ENCODE results near the gene G3BP2.

Gene G3BP2

GRCh38 chr4:75686346-75686745 lies 13.1 kb upstream of the G3BP2 start:
- Histone ChIP-seq H3K4me1 (ENCODE audit: low read depth, poor library complexity, severe bottlenecking) (peaks cover 7% of the 10 kb centered on the region), H4K20me1 (ENCODE audit: insufficient read depth) (no peaks in the 10 kb centered on the region), H3K4me2 (no peak overlapping the region), H3K9ac (no peak overlapping the region), H3K4me3 (IDR thresholded peaks at IDR 0.05; ENCODE audit: insufficient read depth, low read depth, low read length) (no peak overlapping the region), H3K27ac (no peak overlapping the region), H2AFZ (ENCODE audit: low read depth) (no peak overlapping the region), H3K36me3 (ENCODE audit: insufficient read depth) (no peaks in the 10 kb centered on the region), H3K27me3 (ENCODE audit: insufficient read depth, low read depth) (no peaks in the 10 kb centered on the region), H3K79me2 (ENCODE audit: insufficient read depth, low read depth) (no peaks in the 10 kb centered on the region)
- TF ChIP-seq CTCF (conservative IDR thresholded peaks at IDR 0.05; ENCODE audit: low read depth, low read length): no peak

- Histone ChIP-seq H3K4me3 (IDR thresholded peaks at IDR 0.05; ENCODE audit: insufficient read depth, low read depth, low read length) (no peak overlapping the region), H3K27ac (no peak overlapping the region), H3K4me1 (ENCODE audit: low read depth, poor library complexity, severe bottlenecking) (peaks cover 7% of the 10 kb centered on the region), H3K27me3 (ENCODE audit: insufficient read depth, low read depth) (no peaks in the 10 kb centered on the region), H2AFZ (ENCODE audit: low read depth) (no peak overlapping the region), H3K9ac (no peak overlapping the region), H3K79me2 (ENCODE audit: insufficient read depth, low read depth) (no peaks in the 10 kb centered on the region), H3K4me2 (no peak overlapping the region), H4K20me1 (ENCODE audit: insufficient read depth) (no peaks in the 10 kb centered on the region), H3K36me3 (ENCODE audit: insufficient read depth) (no peaks in the 10 kb centered on the region)
- TF ChIP-seq CTCF (conservative IDR thresholded peaks at IDR 0.05; ENCODE audit: low read depth, low read length): no peak
These were observed 12.5 kb upstream of the G3BP2 start for GRCh38 chr4:75685546-75686189.

- H3K9ac ChIP-seq: no peak overlapping the region
- H3K36me3 ChIP-seq (ENCODE audit: insufficient read depth): no peaks in the 10 kb centered on the region
- H3K27ac ChIP-seq: no peak overlapping the region
- no peaks in the 10 kb centered on the region for H4K20me1 ChIP-seq (ENCODE audit: insufficient read depth)
- no peak overlapping the region for H2AFZ ChIP-seq (ENCODE audit: low read depth)
- TF ChIP-seq CTCF (conservative IDR thresholded peaks at IDR 0.05; ENCODE audit: low read depth, low read length): no peak
- no peak overlapping the region for H3K4me2 ChIP-seq
- peaks cover 7% of the 10 kb centered on the region for H3K4me1 ChIP-seq (ENCODE audit: low read depth, poor library complexity, severe bottlenecking)
- no peaks in the 10 kb centered on the region for H3K79me2 ChIP-seq (ENCODE audit: insufficient read depth, low read depth)
- H3K27me3 ChIP-seq (ENCODE audit: insufficient read depth, low read depth): no peaks in the 10 kb centered on the region
- no peak overlapping the region for H3K4me3 ChIP-seq (IDR thresholded peaks at IDR 0.05; ENCODE audit: insufficient read depth, low read depth, low read length)
These were observed 10.4 kb upstream of the G3BP2 start for GRCh38 chr4:75683482-75684155.

GRCh38 chr4:75679876-75680575 lies 6.8 kb upstream of the G3BP2 start:
- Histone ChIP-seq H2AFZ (ENCODE audit: low read depth) (no peak overlapping the region), H3K27ac (no peak overlapping the region), H3K9ac (no peak overlapping the region), H3K36me3 (ENCODE audit: insufficient read depth) (no peaks in the 10 kb centered on the region), H3K4me2 (no peak overlapping the region), H3K4me3 (IDR thresholded peaks at IDR 0.05; ENCODE audit: insufficient read depth, low read depth, low read length) (no peak overlapping the region), H4K20me1 (ENCODE audit: insufficient read depth) (no peaks in the 10 kb centered on the region), H3K4me1 (ENCODE audit: low read depth, poor library complexity, severe bottlenecking) (no peaks in the 10 kb centered on the region), H3K79me2 (ENCODE audit: insufficient read depth, low read depth) (no peaks in the 10 kb centered on the region), H3K27me3 (ENCODE audit: insufficient read depth, low read depth) (no peaks in the 10 kb centered on the region)
- TF ChIP-seq CTCF (conservative IDR thresholded peaks at IDR 0.05; ENCODE audit: low read depth, low read length): no peak
